Esophagus squamous epithelium (tissue), 4 donors: ENCODE results near the gene TRAPPC13.

Source experiments
- POLR2A ChIP-seq, 4 donors: fragments of 450-650 bp; IDR thresholded peaks; one replicate each; pipeline ENCODE4 v1.6.1; 2017; ENCODE audit warnings: antibody characterized with exemption in 4 of 4, mild to moderate bottlenecking in 4 of 4, moderate library complexity in 3 of 4
- TF ChIP-seq, protein P1 (sequence below), 6 experiments: fragments of 450-650 bp in 4 of 6; fragments of 200-600 bp in 2 of 6; sonication (generic) in 2 of 6; IDR thresholded peaks; one replicate each; pipeline ENCODE4 v1.5.1; 2016 to 2019; ENCODE audit warnings: antibody characterized with exemption in 6 of 6, mild to moderate bottlenecking in 4 of 6, moderate library complexity in 4 of 6

DNA sequence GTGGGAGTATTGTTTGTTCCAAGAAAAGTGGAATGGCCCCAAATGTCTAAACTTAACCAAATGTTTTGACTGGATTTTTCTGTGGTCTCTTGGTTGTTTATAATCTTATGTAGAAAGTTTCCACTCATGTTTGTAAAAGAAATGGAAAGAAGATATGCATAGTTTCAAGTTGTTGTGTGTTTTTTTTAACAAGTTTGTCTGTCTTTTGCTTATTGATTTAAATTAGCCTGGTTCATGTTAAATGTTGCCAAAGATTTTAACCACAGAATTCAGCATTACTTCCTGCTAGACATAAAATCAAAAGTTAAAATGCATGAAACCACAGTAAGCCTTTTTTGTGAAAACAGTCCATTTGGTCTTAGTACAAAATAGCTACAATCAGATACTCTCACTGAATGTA lies 47.7 kb upstream of the TRAPPC13 start:
- TF ChIP-seq, protein P1, sequence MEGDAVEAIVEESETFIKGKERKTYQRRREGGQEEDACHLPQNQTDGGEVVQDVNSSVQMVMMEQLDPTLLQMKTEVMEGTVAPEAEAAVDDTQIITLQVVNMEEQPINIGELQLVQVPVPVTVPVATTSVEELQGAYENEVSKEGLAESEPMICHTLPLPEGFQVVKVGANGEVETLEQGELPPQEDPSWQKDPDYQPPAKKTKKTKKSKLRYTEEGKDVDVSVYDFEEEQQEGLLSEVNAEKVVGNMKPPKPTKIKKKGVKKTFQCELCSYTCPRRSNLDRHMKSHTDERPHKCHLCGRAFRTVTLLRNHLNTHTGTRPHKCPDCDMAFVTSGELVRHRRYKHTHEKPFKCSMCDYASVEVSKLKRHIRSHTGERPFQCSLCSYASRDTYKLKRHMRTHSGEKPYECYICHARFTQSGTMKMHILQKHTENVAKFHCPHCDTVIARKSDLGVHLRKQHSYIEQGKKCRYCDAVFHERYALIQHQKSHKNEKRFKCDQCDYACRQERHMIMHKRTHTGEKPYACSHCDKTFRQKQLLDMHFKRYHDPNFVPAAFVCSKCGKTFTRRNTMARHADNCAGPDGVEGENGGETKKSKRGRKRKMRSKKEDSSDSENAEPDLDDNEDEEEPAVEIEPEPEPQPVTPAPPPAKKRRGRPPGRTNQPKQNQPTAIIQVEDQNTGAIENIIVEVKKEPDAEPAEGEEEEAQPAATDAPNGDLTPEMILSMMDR (IDR thresholded peaks at IDR 0.05), result no peak
- no peak for TF ChIP-seq POLR2A (IDR thresholded peaks at IDR 0.05)
